Measurements from ENCODE around the gene THADA. TPM values are rescaled to one million over a fixed set of nuclear protein-coding genes. Genes with fewer than 3 reads are reported as not detected.
A peak's percentile ranks its signal among the peaks of the same experiment; 100 is the strongest.

The THADA gene
- total and polyA plus RNA-seq, 3 experiments from 2014 or later: 12.2 to 48.7 (median 45.8) TPM

GRCh38 chr2:43509886-43510285 lies 86.0 kb downstream of the THADA start:
- peak overlapping the region in 7 of 8 donors; percentile 2 to 82 (median 75) for H3K27ac Mint-ChIP-seq
- peaks cover 8% of the 10 kb centered on the region for H3K4me1 ChIP-seq (ENCODE audit: insufficient read depth, low read length)
- peaks cover 20 to 37% (median 31%) of the 10 kb centered on the region in 3 donors for H3K4me1 Mint-ChIP-seq
- ChIA-PET POLR2A (no interaction called here), CTCF (interaction anchor here (0.6 kb wide), 1 partner anchor 88 kb away, joined by 3 read pairs; no protein-coding TSS in a partner anchor)
- peaks cover 3 to 58% (median 10%) of the 10 kb centered on the region in 3 donors for H3K36me3 Mint-ChIP-seq
- H3K9me3 ChIP-seq (ENCODE audit: low read length): no peaks in the 10 kb centered on the region
- H3K36me3 ChIP-seq (ENCODE audit: insufficient read depth, low read length): no peaks in the 10 kb centered on the region
- no peak overlapping the region for H3K4me3 ChIP-seq (ENCODE audit: low read length)
- H3K27me3 ChIP-seq (ENCODE audit: insufficient read depth, low read length, poor library complexity, severe bottlenecking): no peaks in the 10 kb centered on the region
- DNase-seq: peak in 1 of 5 donors; percentile 4
- no peaks in the 10 kb centered on the region for H3K9me3 Mint-ChIP-seq
- H3K27me3 Mint-ChIP-seq: no peaks in the 10 kb centered on the region
- H3K27ac ChIP-seq (ENCODE audit: low read depth, low read length): no peak overlapping the region
- H3K4me3 Mint-ChIP-seq: no peak overlapping the region

GRCh38 chr2:43508209-43508608 lies 87.6 kb downstream of the THADA start:
- H3K27ac Mint-ChIP-seq: peak overlapping the region in 7 of 8 donors; percentile 10 to 81 (median 61)
- DNase-seq: peak in 1 of 5 donors; percentile 24
- Histone ChIP-seq H3K27me3 (ENCODE audit: insufficient read depth, low read length, poor library complexity, severe bottlenecking) (no peaks in the 10 kb centered on the region), H3K27ac (ENCODE audit: low read depth, low read length) (no peak overlapping the region), H3K9me3 (ENCODE audit: low read length) (no peaks in the 10 kb centered on the region), H3K36me3 (ENCODE audit: insufficient read depth, low read length) (no peaks in the 10 kb centered on the region), H3K4me1 (ENCODE audit: insufficient read depth, low read length) (peaks cover 8% of the 10 kb centered on the region), H3K4me3 (ENCODE audit: low read length) (no peak overlapping the region)
- no peaks in the 10 kb centered on the region for H3K9me3 Mint-ChIP-seq
- H3K36me3 Mint-ChIP-seq: peaks cover 3 to 68% (median 10%) of the 10 kb centered on the region in 3 donors
- H3K27me3 Mint-ChIP-seq: no peaks in the 10 kb centered on the region
- CTCF ChIA-PET: no interaction called here
- peak overlapping the region in 2 of 7 donors; percentile 6 to 8 for H3K4me3 Mint-ChIP-seq
- POLR2A ChIA-PET: no interaction called here
- peaks cover 20 to 37% (median 31%) of the 10 kb centered on the region in 3 donors for H3K4me1 Mint-ChIP-seq

DNA sequence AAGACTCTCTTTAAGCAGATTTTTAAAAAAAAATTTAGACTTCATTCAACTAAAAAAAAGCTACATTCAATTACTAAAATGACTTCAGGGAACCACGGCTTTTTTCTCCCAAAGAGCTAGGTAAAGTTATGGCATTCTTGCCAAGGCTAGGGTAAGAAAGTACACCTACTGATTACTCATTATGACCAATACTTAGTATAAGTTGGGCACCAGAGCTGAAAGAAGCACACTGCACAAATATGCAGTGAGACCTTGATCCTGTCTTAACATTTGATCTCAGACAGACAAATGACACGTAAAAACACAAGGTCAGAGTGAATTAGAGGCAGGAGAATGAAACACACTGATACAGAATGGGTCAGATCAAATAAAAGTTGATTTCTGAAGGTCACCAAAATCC lies 88.7 kb downstream of the THADA start:
- no peaks in the 10 kb centered on the region for H3K9me3 ChIP-seq (ENCODE audit: low read length)
- Mint-ChIP-seq H3K9me3 (no peaks in the 10 kb centered on the region), H3K4me3 (no peak overlapping the region), H3K36me3 (peaks cover 3 to 65% (median 10%) of the 10 kb centered on the region in 3 donors), H3K27me3 (no peaks in the 10 kb centered on the region), H3K4me1 (peaks cover 20 to 37% (median 34%) of the 10 kb centered on the region in 3 donors), H3K27ac (peak overlapping the region in 4 of 8 donors; percentile 1 to 64 (median 28))
- DNase-seq: no peak
- peaks cover 8% of the 10 kb centered on the region for H3K4me1 ChIP-seq (ENCODE audit: insufficient read depth, low read length)
- H3K27ac ChIP-seq (ENCODE audit: low read depth, low read length): no peak overlapping the region
- ChIA-PET POLR2A (interaction anchor here (0.7 to 0.8 kb wide), 2 partner anchors 14 to 15 kb away, joined by 3 read pairs; no protein-coding TSS in a partner anchor), CTCF (no interaction called here)
- H3K4me3 ChIP-seq (ENCODE audit: low read length): no peak overlapping the region
- H3K36me3 ChIP-seq (ENCODE audit: insufficient read depth, low read length): no peaks in the 10 kb centered on the region
- no peaks in the 10 kb centered on the region for H3K27me3 ChIP-seq (ENCODE audit: insufficient read depth, low read length, poor library complexity, severe bottlenecking)

DNA sequence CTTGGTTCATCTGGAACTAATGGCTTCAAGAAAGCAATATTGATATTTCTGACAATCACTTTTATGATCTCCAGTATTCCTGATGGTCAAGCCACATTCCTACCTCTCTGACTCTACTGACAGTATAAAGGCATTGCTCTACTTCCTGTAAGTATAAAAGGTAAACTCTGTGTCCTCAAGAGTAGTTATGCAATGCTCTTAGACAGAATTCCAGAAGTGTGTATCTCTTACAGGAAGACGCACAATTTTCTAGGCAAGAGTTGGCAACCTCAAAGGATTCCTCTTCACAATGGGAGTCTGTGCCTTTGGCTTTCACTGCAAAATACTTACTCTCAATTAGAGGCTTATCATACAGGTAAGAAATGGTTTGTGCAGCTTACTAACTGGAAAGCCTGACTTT lies 100.1 kb downstream of the THADA start:
- H3K36me3 ChIP-seq (ENCODE audit: insufficient read depth, low read length): no peaks in the 10 kb centered on the region
- no peaks in the 10 kb centered on the region for H3K4me1 ChIP-seq (ENCODE audit: insufficient read depth, low read length)
- no peak for DNase-seq
- no peaks in the 10 kb centered on the region for H3K9me3 Mint-ChIP-seq
- H3K4me3 ChIP-seq (ENCODE audit: low read length): no peak overlapping the region
- H3K27me3 ChIP-seq (ENCODE audit: insufficient read depth, low read length, poor library complexity, severe bottlenecking): no peaks in the 10 kb centered on the region
- H3K4me1 Mint-ChIP-seq: peaks cover 0 to 3% (median 3%) of the 10 kb centered on the region in 3 donors
- ChIA-PET POLR2A (no interaction called here), CTCF (no interaction called here)
- no peaks in the 10 kb centered on the region for H3K9me3 ChIP-seq (ENCODE audit: low read length)
- H3K27ac ChIP-seq (ENCODE audit: low read depth, low read length): no peak overlapping the region
- H3K4me3 Mint-ChIP-seq: no peak overlapping the region
- peaks cover 12 to 56% (median 26%) of the 10 kb centered on the region in 3 donors for H3K36me3 Mint-ChIP-seq
- H3K27me3 Mint-ChIP-seq: no peaks in the 10 kb centered on the region
- no peak overlapping the region for H3K27ac Mint-ChIP-seq

- no peaks in the 10 kb centered on the region for H3K9me3 Mint-ChIP-seq
- peak overlapping the region in 2 of 8 donors; percentile 20 to 64 for H3K27ac Mint-ChIP-seq
- Histone ChIP-seq H3K27ac (ENCODE audit: low read depth, low read length) (no peak overlapping the region), H3K36me3 (ENCODE audit: insufficient read depth, low read length) (no peaks in the 10 kb centered on the region), H3K9me3 (ENCODE audit: low read length) (no peaks in the 10 kb centered on the region), H3K4me3 (ENCODE audit: low read length) (no peak overlapping the region), H3K4me1 (ENCODE audit: insufficient read depth, low read length) (no peaks in the 10 kb centered on the region), H3K27me3 (ENCODE audit: insufficient read depth, low read length, poor library complexity, severe bottlenecking) (no peaks in the 10 kb centered on the region)
- peaks cover 0 to 3% (median 0%) of the 10 kb centered on the region in 3 donors for H3K4me1 Mint-ChIP-seq
- ChIA-PET POLR2A (no interaction called here), CTCF (interaction anchor here (1.2 kb wide), 2 partner anchors 13 to 367 kb away, joined by 3 read pairs; no protein-coding TSS in a partner anchor)
- H3K36me3 Mint-ChIP-seq: peaks cover 12 to 49% (median 26%) of the 10 kb centered on the region in 3 donors
- no peak for DNase-seq
- H3K4me3 Mint-ChIP-seq: no peak overlapping the region
- H3K27me3 Mint-ChIP-seq: no peaks in the 10 kb centered on the region
Measured at GRCh38 chr2:43493954-43494353, 101.9 kb downstream of the THADA start.

DNA sequence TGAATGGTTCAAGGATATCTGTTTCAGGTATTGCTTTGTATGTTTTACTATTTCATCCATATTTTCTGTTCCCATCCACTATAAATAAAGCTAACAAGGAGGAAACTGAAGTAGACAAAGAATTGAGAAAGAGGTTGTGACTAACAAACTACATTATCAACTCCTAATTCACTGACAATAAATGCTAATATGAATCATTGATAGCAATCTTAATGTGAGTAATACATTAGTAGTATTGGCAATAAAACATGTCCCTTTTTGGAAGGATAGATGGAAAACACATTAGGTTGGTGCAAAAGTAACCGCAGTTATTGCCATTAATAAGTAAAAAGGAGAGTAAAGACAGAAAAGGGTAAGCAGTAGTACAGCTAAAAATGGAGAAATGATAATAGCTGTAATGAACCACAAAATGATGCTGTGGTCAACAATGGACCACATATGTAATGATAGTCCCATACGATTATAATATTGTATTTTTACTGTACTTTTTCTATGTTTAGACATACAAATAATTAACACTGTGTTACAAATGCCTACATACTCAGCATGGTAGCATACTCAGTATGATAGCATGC lies 104.7 kb downstream of the THADA start:
- DNase-seq: no peak
- no peaks in the 10 kb centered on the region for H3K9me3 Mint-ChIP-seq
- no peaks in the 10 kb centered on the region for H3K27me3 ChIP-seq (ENCODE audit: insufficient read depth, low read length, poor library complexity, severe bottlenecking)
- no peak overlapping the region for H3K27ac Mint-ChIP-seq
- no peak overlapping the region for H3K27ac ChIP-seq (ENCODE audit: low read depth, low read length)
- peaks cover 0 to 25% (median 5%) of the 10 kb centered on the region in 3 donors for H3K36me3 Mint-ChIP-seq
- no peaks in the 10 kb centered on the region for H3K9me3 ChIP-seq (ENCODE audit: low read length)
- H3K4me1 Mint-ChIP-seq: peaks cover 0 to 2% (median 0%) of the 10 kb centered on the region in 3 donors
- no peak overlapping the region for H3K4me3 Mint-ChIP-seq
- H3K27me3 Mint-ChIP-seq: no peaks in the 10 kb centered on the region
- no peaks in the 10 kb centered on the region for H3K36me3 ChIP-seq (ENCODE audit: insufficient read depth, low read length)
- H3K4me3 ChIP-seq (ENCODE audit: low read length): no peak overlapping the region
- ChIA-PET POLR2A (no interaction called here), CTCF (interaction anchor here (1.0 to 1.3 kb wide), 2 partner anchors 10 to 544 kb away, joined by 3 to 4 read pairs; no protein-coding TSS in a partner anchor)
- no peaks in the 10 kb centered on the region for H3K4me1 ChIP-seq (ENCODE audit: insufficient read depth, low read length)

DNA sequence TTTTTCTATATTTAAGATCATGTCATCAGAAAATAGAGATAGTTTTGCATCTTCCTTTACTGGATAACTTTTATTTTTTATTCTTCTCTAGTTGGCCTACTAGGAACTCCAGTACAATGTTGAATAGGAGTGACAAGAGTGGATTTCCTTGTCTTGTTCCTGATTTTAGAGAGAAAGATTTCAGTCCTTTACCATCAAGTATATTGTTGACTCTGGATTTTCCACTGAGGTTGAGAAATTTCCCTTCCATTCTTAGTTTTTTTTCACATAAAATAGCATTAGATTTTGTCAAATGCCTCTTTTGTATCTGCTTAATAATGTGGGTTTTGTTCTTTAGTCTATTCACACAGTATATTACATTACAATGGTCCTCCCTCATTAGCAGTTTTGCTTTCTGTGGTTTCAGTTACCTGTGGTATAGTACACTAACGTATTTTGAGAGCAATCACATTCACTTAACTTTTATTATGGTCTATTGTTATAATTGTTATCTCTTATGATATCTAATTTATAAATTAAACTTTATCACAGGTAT lies 105.5 kb downstream of the THADA start:
- peak overlapping the region in 2 of 8 donors; percentile 9 to 29 for H3K27ac Mint-ChIP-seq
- H3K9me3 Mint-ChIP-seq: no peaks in the 10 kb centered on the region
- Histone ChIP-seq H3K27ac (ENCODE audit: low read depth, low read length) (no peak overlapping the region), H3K27me3 (ENCODE audit: insufficient read depth, low read length, poor library complexity, severe bottlenecking) (no peaks in the 10 kb centered on the region), H3K4me3 (ENCODE audit: low read length) (no peak overlapping the region), H3K4me1 (ENCODE audit: insufficient read depth, low read length) (no peaks in the 10 kb centered on the region), H3K36me3 (ENCODE audit: insufficient read depth, low read length) (no peaks in the 10 kb centered on the region), H3K9me3 (ENCODE audit: low read length) (no peaks in the 10 kb centered on the region)
- H3K36me3 Mint-ChIP-seq: peaks cover 0 to 16% (median 5%) of the 10 kb centered on the region in 3 donors
- H3K4me1 Mint-ChIP-seq: peaks cover 0 to 3% (median 0%) of the 10 kb centered on the region in 3 donors
- no peak overlapping the region for H3K4me3 Mint-ChIP-seq
- ChIA-PET CTCF (no interaction called here), POLR2A (interaction anchor here (0.6 kb wide), 1 partner anchor 32 kb away, joined by 5 read pairs; no protein-coding TSS in a partner anchor)
- H3K27me3 Mint-ChIP-seq: no peaks in the 10 kb centered on the region
- no peak for DNase-seq

DNA sequence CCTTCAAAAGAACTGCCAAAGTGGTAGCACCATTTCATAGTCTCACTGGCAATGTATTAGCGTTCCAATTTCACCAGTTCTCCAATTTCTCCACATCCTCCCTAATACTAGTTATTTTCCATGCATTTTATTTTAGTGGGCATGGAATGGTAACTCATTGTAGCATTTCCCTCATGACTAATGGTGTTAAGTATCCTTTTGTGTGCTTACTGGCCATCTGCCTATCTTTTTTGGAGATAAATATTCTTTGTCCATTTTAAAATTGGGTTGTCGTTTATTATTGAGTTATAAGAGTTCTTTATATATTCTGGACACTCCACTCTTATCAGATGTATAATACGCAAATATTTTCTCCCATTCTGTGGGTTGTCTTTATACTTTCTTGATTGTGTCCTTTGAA lies 107.1 kb downstream of the THADA start:
- no peaks in the 10 kb centered on the region for H3K4me1 ChIP-seq (ENCODE audit: insufficient read depth, low read length)
- peak overlapping the region in 1 of 8 donors; percentile 4 for H3K27ac Mint-ChIP-seq
- no peak overlapping the region for H3K4me3 Mint-ChIP-seq
- ChIA-PET POLR2A (no interaction called here), CTCF (no interaction called here)
- peaks cover 0 to 6% (median 4%) of the 10 kb centered on the region in 3 donors for H3K36me3 Mint-ChIP-seq
- no peaks in the 10 kb centered on the region for H3K9me3 ChIP-seq (ENCODE audit: low read length)
- no peaks in the 10 kb centered on the region for H3K36me3 ChIP-seq (ENCODE audit: insufficient read depth, low read length)
- no peak overlapping the region for H3K4me3 ChIP-seq (ENCODE audit: low read length)
- H3K27ac ChIP-seq (ENCODE audit: low read depth, low read length): no peak overlapping the region
- no peaks in the 10 kb centered on the region for H3K9me3 Mint-ChIP-seq
- H3K27me3 Mint-ChIP-seq: no peaks in the 10 kb centered on the region
- peaks cover 8 to 16% (median 11%) of the 10 kb centered on the region in 3 donors for H3K4me1 Mint-ChIP-seq
- H3K27me3 ChIP-seq (ENCODE audit: insufficient read depth, low read length, poor library complexity, severe bottlenecking): no peaks in the 10 kb centered on the region
- DNase-seq: no peak

Data from CD8-positive, alpha-beta memory T cell (primary cell).